Prostate gland (tissue), 2 donors: Measurements from ENCODE around the gene CSNK2B. TPM values are rescaled to one million over a fixed set of nuclear protein-coding genes. Genes with fewer than 3 reads are reported as not detected.
A peak's percentile ranks its signal among the peaks of the same experiment; 100 is the strongest.

Source experiments
- DNase-seq: peaks from one replicate; pipeline ENCODE4 v3.0.0-alpha.2; 2019; ENCODE audit warnings: low spot score
- H3K27ac ChIP-seq, 2 donors: fragments of 200-600 bp; sonication (generic); 2 replicates each; pipeline ENCODE4 v1.5.1; 2017 to 2019
- H3K27me3 ChIP-seq: fragments of 200-600 bp; sonication (generic); replicated peaks from 2 replicates; pipeline ENCODE4 v1.5.1; 2019; ENCODE audit not compliant: insufficient read depth
- H3K36me3 ChIP-seq, 2 donors: fragments of 200-600 bp; sonication (generic); 1 replicate in 1 of 2; 2 replicates in 1 of 2; pipeline versions ENCODE4 v1.5.1 to v1.8.1; 2017 to 2019
- H3K4me1 ChIP-seq: fragments of 200-600 bp; sonication (generic); replicated peaks from 2 replicates; pipeline ENCODE4 v1.5.1; 2019
- H3K4me3 ChIP-seq, 2 donors: fragments of 200-600 bp; sonication (generic); 2 replicates each; pipeline ENCODE4 v1.5.1; 2017 to 2019
- H3K9me3 ChIP-seq: fragments of 200-600 bp; sonication (generic); 2 replicates; pipeline ENCODE4 v1.5.1; 2017
- CTCF ChIP-seq, 4 experiments: fragments of 200-600 bp in 2 of 4; fragments of 450-650 bp in 2 of 4; sonication (generic) in 2 of 4; IDR thresholded peaks; 1 replicate in 3 of 4; 2 replicates in 1 of 4; pipeline ENCODE4 v1.5.1; 2016 to 2019; ENCODE audit warnings: antibody characterized with exemption in 4 of 4, mild to moderate bottlenecking in 2 of 4, moderate library complexity in 2 of 4
- POLR2A ChIP-seq: fragments of 450-650 bp; IDR thresholded peaks from one replicate; pipeline ENCODE4 v1.6.1; 2016; ENCODE audit warnings: antibody characterized with exemption, mild to moderate bottlenecking
- POLR2AphosphoS5 ChIP-seq: sonication (generic); formaldehyde crosslinking; IDR thresholded peaks from one replicate; pipeline ENCODE4 v1.6.1; 2017; ENCODE audit warnings: antibody characterized with exemption
- WGBS: methylation state at CpG from one replicate; pipeline ENCODE4 v1.1.5; 2018; 5-methylcytosine and 5-hydroxymethylcytosine counted together
- intact Hi-C: fragments of 100-400 bp; cut with DNase I; formaldehyde crosslinking; loops from one replicate; pipeline ENCODE4 v1.14.2; 2022
- total RNA-seq, 2 donors: library from RNA; depleted of rRNA; stranded (reverse); fragments of >200 nt; gene quantifications; one replicate each; pipeline ENCODE4 v1.1.0, GENCODE V29; 2016

The CSNK2B gene
- total RNA-seq, 2 donors from 2014 or later, result 214 to 285 TPM

- no peak for DNase-seq
- intact Hi-C loops, result no loop called here
- Histone ChIP-seq H3K27ac (peak overlapping the region in 1 of 2 donors; percentile 32), H3K36me3 (peaks cover 49 to 56% of the 10 kb centered on the region in 2 donors), H3K9me3 (no peaks in the 10 kb centered on the region), H3K4me3 (no peak overlapping the region), H3K4me1 (no peaks in the 10 kb centered on the region), H3K27me3 (no peaks in the 10 kb centered on the region)
- 83% methylated on average over 29 of the region's 32 CpGs for WGBS
- TF ChIP-seq POLR2A (no peak), CTCF (IDR thresholded peaks at IDR 0.05) (no peak), POLR2AphosphoS5 (no peak)
Observed at GRCh38 chr6:31631681-31632278, 34.1 kb upstream of the CSNK2B start.

DNA sequence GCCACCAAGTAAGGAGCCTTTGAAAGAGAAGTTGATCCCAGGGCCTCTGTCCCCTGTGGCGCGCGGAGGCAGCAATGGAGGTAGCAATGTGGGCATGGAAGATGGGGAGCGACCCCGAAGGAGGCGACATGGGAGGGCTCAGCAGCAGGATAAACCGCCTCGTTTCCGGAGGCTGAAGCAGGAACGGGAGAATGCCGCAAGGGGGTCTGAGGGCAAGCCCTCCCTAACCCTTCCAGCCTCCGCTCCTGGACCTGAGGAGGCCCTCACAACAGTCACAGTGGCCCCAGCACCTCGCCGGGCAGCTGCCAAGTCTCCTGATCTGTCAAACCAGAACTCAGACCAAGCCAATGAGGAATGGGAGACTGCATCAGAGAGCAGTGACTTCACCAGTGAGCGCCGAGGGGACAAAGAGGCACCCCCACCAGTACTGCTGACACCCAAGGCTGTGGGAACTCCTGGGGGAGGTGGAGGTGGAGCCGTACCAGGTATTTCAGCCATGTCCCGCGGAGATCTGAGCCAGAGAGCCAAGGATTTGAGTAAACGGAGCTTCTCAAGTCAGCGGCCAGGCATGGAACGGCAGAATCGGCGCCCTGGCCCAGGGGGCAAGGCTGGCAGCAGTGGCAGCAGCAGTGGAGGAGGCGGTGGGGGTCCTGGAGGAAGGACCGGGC is 33.5 kb upstream of the CSNK2B start:
- intact Hi-C loops, result no loop called here
- H3K27me3 ChIP-seq, result no peaks in the 10 kb centered on the region
- no peaks in the 10 kb centered on the region for H3K9me3 ChIP-seq
- no peak for DNase-seq
- no peak overlapping the region for H3K4me3 ChIP-seq
- no peaks in the 10 kb centered on the region for H3K4me1 ChIP-seq
- TF ChIP-seq POLR2AphosphoS5 (no peak), CTCF (IDR thresholded peaks at IDR 0.05) (no peak), POLR2A (no peak)
- H3K36me3 ChIP-seq, result peaks cover 43 to 54% of the 10 kb centered on the region in 2 donors
- H3K27ac ChIP-seq, result peak overlapping the region in 1 of 2 donors; percentile 32
- 81% methylated on average over 26 of the region's 26 CpGs for WGBS

- Histone ChIP-seq H3K36me3 (peaks cover 33 to 44% of the 10 kb centered on the region in 2 donors), H3K4me1 (no peaks in the 10 kb centered on the region), H3K4me3 (no peak overlapping the region), H3K9me3 (no peaks in the 10 kb centered on the region), H3K27me3 (no peaks in the 10 kb centered on the region), H3K27ac (peak overlapping the region in 1 of 2 donors; percentile 32)
- intact Hi-C loops, result no loop called here
- no peak for TF ChIP-seq CTCF (IDR thresholded peaks at IDR 0.05)
- no peak for TF ChIP-seq POLR2AphosphoS5
- TF ChIP-seq POLR2A, result no peak
- 84% methylated on average over 7 of the region's 7 CpGs for WGBS
- no peak for DNase-seq
Observed at GRCh38 chr6:31633447-31633846, 32.4 kb upstream of the CSNK2B start.

DNA sequence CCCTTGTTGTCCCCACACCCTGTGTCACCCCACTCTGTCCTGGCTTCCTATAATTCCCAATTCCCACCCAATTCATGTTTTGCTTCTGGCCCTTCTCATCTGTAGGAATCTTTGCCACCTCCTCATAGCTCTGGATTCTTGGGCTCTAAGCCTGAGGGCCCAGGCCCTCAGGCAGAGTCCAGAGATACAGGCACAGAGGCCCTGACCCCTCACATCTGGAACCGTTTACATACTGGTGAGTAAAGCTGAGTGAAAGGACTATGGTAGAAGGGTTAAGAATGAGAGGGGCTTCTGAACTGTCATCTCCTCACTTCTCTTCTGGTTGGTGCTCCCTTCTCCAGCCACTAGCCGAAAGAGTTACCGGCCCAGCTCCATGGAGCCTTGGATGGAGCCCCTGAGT is 31.7 kb upstream of the CSNK2B start:
- Histone ChIP-seq H3K4me1 (no peaks in the 10 kb centered on the region), H3K27ac (peak overlapping the region in 1 of 2 donors; percentile 32), H3K36me3 (peaks cover 27 to 37% of the 10 kb centered on the region in 2 donors), H3K4me3 (no peak overlapping the region), H3K9me3 (no peaks in the 10 kb centered on the region), H3K27me3 (no peaks in the 10 kb centered on the region)
- 89% methylated on average over 3 of the region's 3 CpGs for WGBS
- intact Hi-C loops, result no loop called here
- no peak for TF ChIP-seq POLR2A
- TF ChIP-seq CTCF (IDR thresholded peaks at IDR 0.05), result no peak
- TF ChIP-seq POLR2AphosphoS5, result no peak
- no peak for DNase-seq

DNA sequence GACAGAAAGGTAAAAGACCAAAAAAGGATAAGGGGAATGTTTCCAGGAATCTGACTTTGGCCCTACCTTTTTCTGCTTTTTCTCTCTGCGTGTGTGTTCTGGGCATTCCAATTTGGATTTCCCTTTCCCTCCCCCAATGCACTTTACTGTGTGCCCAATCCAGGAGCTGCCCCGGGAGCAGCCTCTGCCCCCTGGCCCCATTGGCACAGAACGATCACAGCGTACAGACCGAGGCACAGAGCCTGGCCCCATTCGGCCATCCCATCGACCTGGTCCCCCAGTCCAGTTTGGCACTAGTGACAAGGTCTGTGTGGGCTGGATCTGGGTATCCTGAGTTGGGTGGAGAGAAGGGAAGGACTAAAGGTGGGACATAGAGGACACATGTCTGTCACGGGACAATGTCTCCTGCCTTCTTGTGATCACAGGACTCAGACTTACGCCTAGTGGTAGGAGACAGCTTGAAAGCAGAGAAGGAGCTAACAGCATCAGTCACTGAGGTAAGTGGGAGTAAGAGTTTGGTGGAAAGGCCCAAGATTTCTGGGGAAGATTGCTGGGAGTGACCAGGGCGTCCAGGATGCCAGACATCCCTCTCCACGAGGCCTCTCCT is 30.8 kb upstream of the CSNK2B start:
- no peaks in the 10 kb centered on the region for H3K9me3 ChIP-seq
- H3K4me3 ChIP-seq, result no peak overlapping the region
- TF ChIP-seq CTCF (IDR thresholded peaks at IDR 0.05) (no peak), POLR2A (no peak), POLR2AphosphoS5 (no peak)
- intact Hi-C loops, result no loop called here
- H3K4me1 ChIP-seq, result no peaks in the 10 kb centered on the region
- H3K27me3 ChIP-seq, result no peaks in the 10 kb centered on the region
- no peak overlapping the region for H3K27ac ChIP-seq
- WGBS, result 73% methylated on average over 11 of the region's 11 CpGs
- peaks cover 22 to 40% of the 10 kb centered on the region in 2 donors for H3K36me3 ChIP-seq
- DNase-seq, result no peak
